ENCODE results near the gene LAMTOR4.

The LAMTOR4 gene

DNA sequence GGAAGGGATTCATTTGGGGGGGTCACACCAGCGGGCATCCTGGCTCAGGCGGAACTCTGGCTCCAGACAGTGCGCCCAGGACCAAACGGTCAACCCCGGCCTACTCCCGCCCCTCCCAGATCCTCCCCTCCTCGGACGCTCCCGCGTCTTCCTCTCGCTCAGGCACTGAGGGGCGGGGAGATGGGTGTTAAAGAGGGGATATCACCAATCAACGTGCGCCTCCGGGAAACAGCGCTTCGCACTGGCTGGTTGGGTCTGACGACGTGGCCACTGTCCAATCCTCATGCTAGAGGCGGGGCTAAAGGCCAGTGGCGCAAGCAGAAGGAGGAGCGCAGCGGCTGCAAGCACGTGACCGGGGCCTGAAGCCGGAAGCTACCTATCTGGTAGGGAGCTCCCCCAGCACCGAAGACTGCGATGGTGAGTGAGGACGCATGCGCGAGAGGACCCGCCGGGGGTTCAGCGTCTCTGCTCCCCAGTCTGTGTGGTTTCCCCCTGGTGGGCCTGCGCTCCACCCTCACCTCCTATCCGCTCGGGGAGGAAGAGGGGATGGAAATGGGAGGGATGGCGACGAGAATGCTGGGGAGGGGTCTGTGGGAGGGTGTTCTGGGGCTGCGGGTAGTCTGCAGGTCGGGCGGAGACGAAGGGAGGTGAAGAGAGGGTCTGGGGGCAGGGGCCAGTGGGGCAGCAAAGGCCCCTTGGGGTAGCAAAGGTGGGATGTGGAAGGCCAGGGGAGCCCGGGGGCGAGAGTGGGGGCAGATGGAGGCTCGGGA is at the start of gene LAMTOR4:
TSS of gene LAMTOR4 (plus strand) at position 360 of the 770 bp plus-strand sequence. CDS start at position 415, 55 bp downstream.
- TF ChIP-seq POLR2A (IDR thresholded peaks at IDR 0.05; ENCODE audit: low read depth, low read length) = peak; percentile 82
- FAIRE-seq = peak; percentile 94

DNA sequence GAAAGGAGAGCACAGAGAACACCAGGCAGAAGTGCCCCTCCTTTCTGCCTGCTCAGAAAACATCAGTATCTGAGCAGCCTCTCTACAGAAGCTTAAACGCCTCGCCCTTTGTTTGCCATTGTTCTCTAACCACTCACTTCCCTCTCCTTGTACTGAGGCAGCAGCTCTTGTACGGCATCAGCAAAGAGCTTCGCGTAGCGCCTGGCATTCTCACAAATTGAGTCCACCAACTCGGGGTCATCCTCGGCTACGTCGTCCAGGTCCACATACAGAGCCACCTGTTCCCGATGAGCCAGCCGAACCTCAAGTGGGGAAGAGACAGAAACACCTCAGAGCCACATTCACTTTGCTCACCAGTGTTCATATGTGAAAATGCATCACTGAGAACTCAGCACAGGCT is 49.3 kb upstream of the LAMTOR4 start:
- DNase-seq (ENCODE audit: insufficient read length, low spot score) (no peak), FAIRE-seq (no peak)
- no peak for TF ChIP-seq POLR2A (IDR thresholded peaks at IDR 0.05; ENCODE audit: low read depth, low read length)

More for the DNA sequence above, at the start of gene LAMTOR4:
- DNase-seq (ENCODE audit: insufficient read length, low spot score) = peak; percentile 96

DNA sequence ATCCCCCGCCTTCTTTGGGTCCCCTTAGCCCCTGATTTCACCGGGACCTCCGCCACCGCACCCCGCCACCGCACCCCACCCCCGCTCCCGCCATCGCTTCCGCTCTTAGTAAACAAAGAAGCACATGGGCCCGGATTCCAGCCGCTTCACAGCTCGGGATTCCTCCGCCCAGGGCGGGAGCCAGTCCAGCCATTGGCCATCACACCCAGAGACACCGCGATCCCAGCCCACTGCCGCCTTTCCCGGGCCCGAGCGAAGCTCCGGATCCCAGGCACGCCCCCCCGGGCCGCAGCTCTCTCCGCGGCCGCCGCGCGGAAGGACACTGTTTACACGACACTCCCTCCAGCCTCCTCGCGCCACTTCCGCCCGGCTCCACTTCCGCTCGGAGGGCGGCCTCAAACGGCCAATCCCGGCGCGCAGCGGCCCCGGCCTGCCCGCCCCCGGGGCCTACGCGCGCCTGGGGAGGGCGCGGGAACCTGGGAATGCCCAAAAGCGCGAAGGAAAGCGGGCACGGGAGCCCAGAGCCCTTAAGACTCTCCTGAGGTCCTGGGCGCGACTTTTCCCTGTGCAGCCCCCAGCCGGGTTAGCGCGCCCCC is 48.2 kb upstream of the LAMTOR4 start:
- TF ChIP-seq POLR2A (IDR thresholded peaks at IDR 0.05; ENCODE audit: low read depth, low read length) = no peak; the same call in 1 of the 2 replicates
- no peak for FAIRE-seq
- peak; percentile 75 for DNase-seq (ENCODE audit: insufficient read length, low spot score)

DNA sequence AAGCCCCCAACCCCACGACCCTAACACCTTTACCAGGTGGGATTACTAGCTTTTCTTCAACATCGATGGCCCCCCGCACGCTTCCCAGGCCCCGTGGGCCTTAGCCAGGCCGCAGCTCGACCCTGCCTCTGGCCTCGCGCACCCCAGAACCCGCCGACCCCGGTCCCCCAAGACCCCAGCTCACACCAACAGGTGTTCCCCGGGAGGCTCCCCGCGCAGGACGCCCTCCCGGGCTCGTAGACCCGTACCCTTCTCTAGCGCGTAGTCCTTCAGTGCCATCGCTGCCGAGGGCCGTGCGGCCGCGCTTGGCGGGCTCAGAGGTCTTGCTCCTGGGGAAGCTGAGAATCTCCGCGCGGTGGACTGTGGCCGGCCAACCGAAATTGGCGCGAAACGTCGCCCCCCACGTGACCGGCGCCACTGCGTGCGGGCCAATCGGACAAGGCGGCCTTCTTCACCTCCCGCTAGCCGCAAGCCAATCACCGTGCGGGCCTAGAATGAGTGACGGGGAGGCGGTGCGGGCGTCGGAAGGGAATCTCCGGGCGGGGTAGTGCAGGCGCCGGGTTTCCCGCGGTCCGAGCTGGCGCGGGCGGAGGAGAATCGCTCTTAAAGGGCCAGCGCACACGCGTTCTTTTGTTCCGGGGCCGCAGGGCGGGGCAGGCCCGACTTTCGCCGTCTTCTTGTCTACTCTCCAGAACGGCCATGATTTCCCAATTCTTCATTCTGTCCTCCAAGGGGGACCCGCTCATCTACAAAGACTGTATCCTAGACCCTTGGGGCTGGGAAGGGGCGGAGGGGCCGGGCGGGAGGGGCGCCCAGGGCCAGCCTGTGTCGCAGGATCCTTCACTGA is 47.5 kb upstream of the LAMTOR4 start, which contains the start of the genes AP4M1 and MCM7:
TSS of gene AP4M1 (plus strand) at position 628 of the 847 bp plus-strand sequence. CDS start at position 700, 72 bp downstream.
TSS of gene MCM7 (minus strand) at position 382 of the 847 bp plus-strand sequence. CDS start at position 279, 103 bp downstream.
- peak; percentile 87 for DNase-seq (ENCODE audit: insufficient read length, low spot score)
- FAIRE-seq = no peak
- TF ChIP-seq POLR2A (IDR thresholded peaks at IDR 0.05; ENCODE audit: low read depth, low read length) = peak; percentile 65

DNA sequence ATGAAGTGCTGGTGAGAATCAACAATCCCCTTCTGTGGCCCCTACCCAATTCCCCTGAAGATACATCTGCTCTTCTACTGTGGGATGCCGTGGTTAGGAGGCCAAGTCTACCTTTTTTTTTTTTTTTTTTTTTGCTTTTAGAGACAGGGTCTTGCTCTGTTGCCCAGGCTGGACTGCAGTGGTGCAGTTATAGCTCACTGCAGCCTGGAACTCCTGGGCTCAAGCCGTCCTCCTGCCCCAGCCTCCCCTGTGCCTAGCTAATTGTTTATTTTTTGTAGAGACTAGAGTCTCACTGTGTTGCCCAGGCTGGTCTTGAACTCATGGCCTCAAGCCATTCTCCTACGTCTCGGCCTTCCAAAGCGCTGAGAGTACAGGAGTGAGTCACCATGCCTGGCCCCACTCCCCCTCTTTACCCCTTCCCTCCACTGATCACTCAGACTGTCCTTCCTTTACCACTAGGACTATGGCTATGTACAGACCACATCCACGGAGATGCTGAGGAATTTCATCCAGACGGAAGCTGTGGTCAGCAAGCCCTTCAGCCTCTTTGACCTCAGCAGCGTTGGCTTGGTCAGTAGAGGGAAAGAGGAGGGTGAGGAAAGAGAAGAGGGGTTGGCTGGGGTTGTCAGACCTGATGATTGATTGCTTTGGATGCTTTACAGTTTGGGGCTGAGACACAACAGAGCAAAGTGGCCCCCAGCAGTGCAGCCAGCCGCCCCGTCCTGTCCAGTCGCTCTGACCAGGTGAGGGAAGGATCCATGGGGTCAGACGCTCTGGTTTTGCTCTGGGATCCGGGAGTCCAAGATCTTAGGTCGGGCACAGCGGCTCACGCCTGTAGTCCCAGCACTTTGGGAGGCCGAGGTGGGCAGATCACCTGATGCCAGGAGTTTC is 45.5 kb upstream of the LAMTOR4 start:
- no peak; the same call in 1 of the 2 replicates for TF ChIP-seq POLR2A (IDR thresholded peaks at IDR 0.05; ENCODE audit: low read depth, low read length)
- DNase-seq (ENCODE audit: insufficient read length, low spot score) (peak; percentile 94), FAIRE-seq (peak; percentile 76)

DNA sequence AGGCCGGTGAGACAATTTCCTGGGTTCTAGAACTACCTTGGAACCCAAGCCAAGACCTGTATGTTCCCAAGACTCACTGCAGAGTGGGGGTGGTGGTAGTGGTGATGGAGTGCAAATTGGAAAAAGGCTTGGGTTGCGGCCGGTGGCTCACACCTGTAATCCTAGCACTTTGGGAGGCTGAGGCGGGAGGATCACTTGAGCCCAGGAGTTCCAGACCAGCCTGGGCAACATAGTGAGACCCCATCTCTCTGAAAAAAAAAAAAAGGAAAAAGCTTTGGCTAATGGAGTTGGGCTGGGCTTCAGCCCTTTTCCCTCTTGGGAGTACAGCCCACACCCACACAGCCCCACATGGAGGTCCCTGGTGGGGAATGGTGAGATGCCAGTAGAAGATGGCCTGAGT is 43.2 kb upstream of the LAMTOR4 start:
- DNase-seq (ENCODE audit: insufficient read length, low spot score) (no peak), FAIRE-seq (no peak)
- TF ChIP-seq POLR2A (IDR thresholded peaks at IDR 0.05; ENCODE audit: low read depth, low read length) = no peak

DNA sequence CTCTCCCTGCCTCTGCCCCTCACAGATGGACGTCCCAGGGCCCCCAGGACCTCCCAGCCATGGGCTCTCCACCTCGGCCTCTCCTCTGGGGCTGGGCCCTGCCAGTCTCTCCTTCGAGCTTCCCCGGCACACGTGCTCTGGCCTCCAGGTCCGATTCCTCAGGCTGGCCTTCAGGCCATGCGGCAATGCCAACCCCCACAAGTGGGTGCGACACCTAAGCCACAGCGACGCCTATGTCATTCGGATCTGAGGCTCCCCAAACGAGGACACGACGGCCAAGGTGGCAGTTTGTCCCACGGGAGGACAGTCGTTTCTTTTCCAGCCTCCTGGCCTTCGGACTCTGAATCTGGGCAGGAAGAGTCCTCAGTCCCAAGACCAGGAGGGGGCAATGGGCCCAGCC is 42.1 kb upstream of the LAMTOR4 start:
- DNase-seq (ENCODE audit: insufficient read length, low spot score) = no peak
- no peak for TF ChIP-seq POLR2A (IDR thresholded peaks at IDR 0.05; ENCODE audit: low read depth, low read length)
- no peak for FAIRE-seq

DNA sequence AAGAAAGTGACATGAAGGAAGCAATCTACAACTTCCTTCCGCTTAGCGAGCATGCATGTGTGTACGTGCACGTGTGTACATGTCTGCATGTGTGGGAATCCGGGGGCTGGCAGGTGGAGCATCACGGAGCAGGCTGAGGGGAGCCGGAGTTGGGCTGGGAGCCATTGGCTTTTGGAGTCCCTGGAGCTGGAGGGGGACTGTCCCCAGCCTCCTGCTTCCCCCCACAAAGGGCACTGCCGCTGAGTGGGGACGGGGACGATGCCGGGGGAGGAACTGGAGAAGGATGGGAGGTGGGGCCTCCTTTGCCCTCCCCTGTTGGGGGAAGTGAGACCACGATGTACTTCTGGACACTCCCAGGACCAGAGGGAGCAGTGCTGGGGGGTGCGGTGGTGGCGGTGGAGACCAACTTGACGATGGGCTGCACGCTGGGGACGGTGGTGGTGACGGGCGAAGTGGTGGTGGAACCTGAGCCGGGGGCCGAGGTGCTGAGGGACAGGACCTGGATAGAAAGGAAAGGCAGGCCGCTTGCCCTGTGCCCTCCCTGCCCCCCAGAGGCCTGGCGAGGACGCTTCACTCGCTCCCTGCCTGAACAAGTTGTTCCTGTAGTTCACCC is 41.5 kb upstream of the LAMTOR4 start:
- no peak for TF ChIP-seq POLR2A (IDR thresholded peaks at IDR 0.05; ENCODE audit: low read depth, low read length)
- DNase-seq (ENCODE audit: insufficient read length, low spot score) (no peak), FAIRE-seq (no peak)

DNA sequence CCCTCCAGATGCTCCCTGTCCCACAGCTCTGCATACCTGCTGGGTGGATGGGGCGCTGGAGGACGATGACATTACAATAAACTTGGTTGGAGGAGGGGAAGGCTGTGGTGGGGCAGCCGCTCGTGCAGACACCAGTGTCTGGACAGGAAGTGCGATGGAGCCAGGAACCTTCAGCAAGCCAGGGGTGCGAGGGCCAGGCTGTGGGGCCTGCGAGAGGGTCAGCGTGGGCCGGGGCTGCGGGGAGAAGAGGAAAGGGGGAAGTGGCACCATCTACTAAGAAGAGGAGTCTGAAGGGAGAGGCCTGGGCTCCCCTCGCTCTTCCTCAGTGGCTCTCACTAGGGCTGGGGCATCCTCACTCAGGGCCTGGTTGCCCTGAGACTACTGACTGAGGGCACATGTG is 40.8 kb upstream of the LAMTOR4 start:
- FAIRE-seq = no peak
- no peak for TF ChIP-seq POLR2A (IDR thresholded peaks at IDR 0.05; ENCODE audit: low read depth, low read length)

DNA sequence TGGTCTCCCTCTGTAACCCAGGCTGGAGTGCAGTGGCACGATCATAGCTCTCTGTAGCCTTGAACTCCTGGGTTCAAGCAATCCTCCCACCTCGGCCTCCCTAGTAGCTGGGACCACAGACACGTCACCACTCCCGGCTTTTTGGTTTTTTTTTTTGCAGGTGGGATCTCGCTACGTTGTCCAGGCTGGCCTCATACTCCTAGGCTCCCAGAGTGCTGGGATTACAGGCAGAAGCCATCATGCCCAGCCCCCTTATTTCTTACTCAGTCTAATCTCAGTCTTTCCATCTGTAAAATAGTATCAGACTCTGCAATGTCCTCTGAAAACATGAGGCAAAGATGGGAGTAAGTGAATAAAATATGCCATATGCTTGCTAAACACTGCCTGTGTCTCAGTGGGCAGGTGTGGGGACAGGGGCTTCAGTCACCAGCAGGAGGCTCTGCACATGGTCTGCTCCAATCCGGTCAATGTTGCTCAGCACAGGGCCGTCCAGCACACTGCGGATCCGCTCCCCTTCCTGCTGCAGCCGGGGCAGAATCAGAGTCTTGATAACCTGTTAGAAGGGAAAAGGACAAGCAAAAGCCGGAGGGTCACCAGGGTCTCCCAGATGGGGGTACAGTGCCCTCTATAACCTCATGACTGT is 39.1 kb upstream of the LAMTOR4 start:
- DNase-seq (ENCODE audit: insufficient read length, low spot score) = no peak
- TF ChIP-seq POLR2A (IDR thresholded peaks at IDR 0.05; ENCODE audit: low read depth, low read length) = no peak
- FAIRE-seq = no peak

More for the DNA sequence above, 40.8 kb upstream of the LAMTOR4 start:
- no peak for DNase-seq (ENCODE audit: insufficient read length, low spot score)

DNA sequence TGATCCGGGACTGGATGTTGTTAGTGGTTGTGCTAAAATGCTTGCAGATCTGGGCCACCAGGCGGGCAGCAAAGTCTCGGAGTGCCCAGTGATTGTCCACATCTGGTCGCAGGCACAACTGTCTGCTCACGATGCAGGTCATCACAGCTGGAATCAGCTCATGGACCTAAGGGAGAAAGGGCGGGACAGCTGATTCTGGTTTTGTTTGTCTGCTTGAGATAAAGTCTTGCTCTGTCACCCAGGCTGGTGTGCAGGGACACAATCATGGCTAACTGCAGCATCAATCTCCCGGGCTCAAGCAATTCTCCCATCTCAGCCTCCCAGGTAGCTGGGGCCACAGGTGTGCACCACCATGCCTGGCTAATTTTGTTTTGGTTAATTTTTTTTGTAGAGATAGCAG is 37.6 kb upstream of the LAMTOR4 start:
- FAIRE-seq (no peak), DNase-seq (ENCODE audit: insufficient read length, low spot score) (no peak)
- TF ChIP-seq POLR2A (IDR thresholded peaks at IDR 0.05; ENCODE audit: low read depth, low read length) = no peak

DNA sequence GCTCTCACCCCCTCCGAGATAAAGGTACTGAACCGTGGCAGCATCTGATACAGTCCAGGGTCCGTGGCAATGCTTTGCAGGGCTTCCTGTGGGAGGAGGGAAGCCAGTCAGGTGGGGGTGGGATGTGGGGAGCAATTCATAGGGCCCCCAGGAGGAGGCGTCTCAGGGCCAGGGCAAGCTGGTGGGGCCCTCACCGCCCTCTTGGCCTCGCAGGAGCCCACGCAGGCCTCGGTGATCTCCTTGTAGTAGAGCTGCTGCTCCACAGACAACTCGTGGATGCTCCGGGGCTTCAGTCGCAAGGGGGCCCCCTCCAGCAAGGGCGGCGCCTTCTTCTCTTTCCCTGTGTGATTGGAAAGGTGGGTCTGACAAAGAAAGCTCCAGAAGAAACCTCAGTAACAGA is 36.8 kb upstream of the LAMTOR4 start:
- DNase-seq (ENCODE audit: insufficient read length, low spot score) (no peak), FAIRE-seq (no peak)
- TF ChIP-seq POLR2A (IDR thresholded peaks at IDR 0.05; ENCODE audit: low read depth, low read length) = no peak

All from H54 (cell line).